HepG2 (cell line): ENCODE data around the gene SKI. TPM values are rescaled to one million over a fixed set of nuclear protein-coding genes. Genes with fewer than 3 reads are reported as not detected.

Experiments used
- ATF7-NPFF ChIP-seq: sonication (generic); formaldehyde crosslinking; IDR thresholded peaks from 2 replicates; pipeline ENCODE4 v1.8.1; 2023; ENCODE audit warnings: mild to moderate bottlenecking, low read depth, missing genetic modification reagents, moderate library complexity
- ELF1 ChIP-seq: sonication (generic); formaldehyde crosslinking; IDR thresholded peaks from 2 replicates; pipeline ENCODE4 v1.4.0; 2020; ENCODE audit warnings: missing genetic modification reagents
- ELF3 ChIP-seq: IDR thresholded peaks from 2 replicates; pipeline ENCODE4 v1.6.1; 2016; ENCODE audit warnings: missing genetic modification reagents, missing compliant biosample characterization
- ERF ChIP-seq: IDR thresholded peaks from 2 replicates; pipeline ENCODE4 v1.6.1; 2018; ENCODE audit warnings: missing biosample characterization, missing genetic modification reagents
- FIP1L1 ChIP-seq: fragments of 200-400 bp; formaldehyde crosslinking; IDR thresholded peaks from 2 replicates; pipeline ENCODE4 v1.6.1; 2018; ENCODE audit warnings: low read depth, mild to moderate bottlenecking, low read length, moderate library complexity, borderline replicate concordance; ENCODE audit not compliant: insufficient read depth
- HHEX ChIP-seq: IDR thresholded peaks from 2 replicates; pipeline ENCODE4 v1.6.1; 2016; ENCODE audit warnings: control low read depth
- MAFG ChIP-seq: sonication (generic); formaldehyde crosslinking; IDR thresholded peaks from 2 replicates; pipeline ENCODE4 v1.5.1; 2020; ENCODE audit warnings: mild to moderate bottlenecking, missing genetic modification reagents
- MATR3 ChIP-seq: sonication (generic); formaldehyde crosslinking; IDR thresholded peaks from 2 replicates; pipeline ENCODE4 v1.4.0; 2020; ENCODE audit warnings: missing genetic modification reagents
- MBD4 ChIP-seq: IDR thresholded peaks from 2 replicates; pipeline ENCODE4 v1.6.1; 2012; ENCODE audit warnings: low read length, inconsistent platforms, borderline replicate concordance
- PAWR ChIP-seq: sonication (generic); formaldehyde crosslinking; IDR thresholded peaks from 2 replicates; pipeline ENCODE4 v1.4.0; 2020; ENCODE audit warnings: missing genetic modification reagents, mild to moderate bottlenecking, borderline replicate concordance
- RBM39 ChIP-seq: fragments of 200-400 bp; formaldehyde crosslinking; IDR thresholded peaks from one replicate; pipeline ENCODE4 v1.6.1; 2018; ENCODE audit warnings: antibody characterized with exemption, mild to moderate bottlenecking, low read depth, low read length; ENCODE audit not compliant: poor library complexity, severe bottlenecking
- RELA ChIP-seq: sonication (generic); formaldehyde crosslinking; IDR thresholded peaks from 2 replicates; pipeline ENCODE4 v1.4.0; 2020; ENCODE audit warnings: missing genetic modification reagents
- THYN1 ChIP-seq: sonication (generic); formaldehyde crosslinking; IDR thresholded peaks from 2 replicates; pipeline ENCODE4 v1.8.1; 2023; ENCODE audit warnings: low read depth, mild to moderate bottlenecking, moderate library complexity, missing genetic modification reagents, borderline replicate concordance
- ZBTB1 ChIP-seq: sonication (generic); formaldehyde crosslinking; IDR thresholded peaks from 2 replicates; pipeline ENCODE4 v1.4.0; 2020; ENCODE audit warnings: missing genetic modification reagents, borderline replicate concordance
- ZFY ChIP-seq: sonication (generic); formaldehyde crosslinking; IDR thresholded peaks from 2 replicates; pipeline ENCODE4 v1.4.0; 2020; ENCODE audit warnings: missing genetic modification reagents
- ZNF337 ChIP-seq: sonication (generic); formaldehyde crosslinking; IDR thresholded peaks from 2 replicates; pipeline ENCODE4 v1.5.1; 2020; ENCODE audit warnings: missing genetic modification reagents, low read depth, mild to moderate bottlenecking, borderline replicate concordance
- ZNF33B ChIP-seq: sonication (generic); formaldehyde crosslinking; IDR thresholded peaks from 2 replicates; pipeline ENCODE4 v1.5.1; 2020; ENCODE audit warnings: mild to moderate bottlenecking, missing genetic modification reagents
- ZNF441 ChIP-seq: sonication (generic); formaldehyde crosslinking; IDR thresholded peaks from 2 replicates; pipeline ENCODE4 v1.7.0; 2021; ENCODE audit warnings: missing genetic modification reagents, borderline replicate concordance
- ZNF841 ChIP-seq: sonication (generic); formaldehyde crosslinking; IDR thresholded peaks from 2 replicates; pipeline ENCODE4 v1.8.1; 2023; ENCODE audit warnings: missing genetic modification reagents, borderline replicate concordance
- polyA plus RNA-seq, 8 experiments: library from polyadenylated mRNA; depleted of rRNA in 3 of 8; stranded (reverse) in 7 of 8; unstranded in 1 of 8; fragments of >200 nt; fragmentation: Illumina TruSeq in 4 of 8; extraction: Trizol in 4 of 8; gene quantifications; 2 replicates each; pipeline versions ENCODE4 v1.2.1 to v1.2.3, GENCODE V29; 2011 to 2016; ENCODE audit warnings: low read depth in 4 of 8, missing spikeins in 1 of 8, mixed read lengths in 1 of 8; ENCODE audit not compliant: insufficient read depth in 1 of 8
- total RNA-seq, 5 experiments: library from RNA; depleted of rRNA; stranded (reverse); fragments of >200 nt; fragmentation: Illumina TruSeq; extraction: Trizol; gene quantifications; 2 replicates each; pipeline ENCODE4 v1.2.3, GENCODE V29; 2016; ENCODE audit warnings: low read depth in 1 of 5
- TF ChIP-seq, protein P1 (sequence below): IDR thresholded peaks from 2 replicates; pipeline ENCODE4 v1.6.1; 2016; ENCODE audit warnings: mild to moderate bottlenecking, missing biosample characterization, missing genetic modification reagents
- TF ChIP-seq, protein P2 (sequence below): IDR thresholded peaks from 2 replicates; pipeline ENCODE4 v1.6.1; 2016
- TF ChIP-seq, protein P3 (sequence below): IDR thresholded peaks from 2 replicates; pipeline ENCODE4 v1.6.1; 2016; ENCODE audit warnings: mild to moderate bottlenecking
- TF ChIP-seq, protein P4 (sequence below): sonication (generic); formaldehyde crosslinking; IDR thresholded peaks from 2 replicates; pipeline ENCODE4 v1.9.0; 2021; ENCODE audit warnings: missing genetic modification reagents, mild to moderate bottlenecking, borderline replicate concordance
- TF ChIP-seq, protein P5 (sequence below): sonication (generic); formaldehyde crosslinking; IDR thresholded peaks from 2 replicates; pipeline ENCODE4 v1.9.0; 2021; ENCODE audit warnings: missing genetic modification reagents, borderline replicate concordance

SKI gene
- total and polyA plus RNA-seq, 2 of the 13 experiments (the other 11 are each of a cell fraction or from before 2014, with no cell fraction given): 4.7 to 6.9 TPM

DNA sequence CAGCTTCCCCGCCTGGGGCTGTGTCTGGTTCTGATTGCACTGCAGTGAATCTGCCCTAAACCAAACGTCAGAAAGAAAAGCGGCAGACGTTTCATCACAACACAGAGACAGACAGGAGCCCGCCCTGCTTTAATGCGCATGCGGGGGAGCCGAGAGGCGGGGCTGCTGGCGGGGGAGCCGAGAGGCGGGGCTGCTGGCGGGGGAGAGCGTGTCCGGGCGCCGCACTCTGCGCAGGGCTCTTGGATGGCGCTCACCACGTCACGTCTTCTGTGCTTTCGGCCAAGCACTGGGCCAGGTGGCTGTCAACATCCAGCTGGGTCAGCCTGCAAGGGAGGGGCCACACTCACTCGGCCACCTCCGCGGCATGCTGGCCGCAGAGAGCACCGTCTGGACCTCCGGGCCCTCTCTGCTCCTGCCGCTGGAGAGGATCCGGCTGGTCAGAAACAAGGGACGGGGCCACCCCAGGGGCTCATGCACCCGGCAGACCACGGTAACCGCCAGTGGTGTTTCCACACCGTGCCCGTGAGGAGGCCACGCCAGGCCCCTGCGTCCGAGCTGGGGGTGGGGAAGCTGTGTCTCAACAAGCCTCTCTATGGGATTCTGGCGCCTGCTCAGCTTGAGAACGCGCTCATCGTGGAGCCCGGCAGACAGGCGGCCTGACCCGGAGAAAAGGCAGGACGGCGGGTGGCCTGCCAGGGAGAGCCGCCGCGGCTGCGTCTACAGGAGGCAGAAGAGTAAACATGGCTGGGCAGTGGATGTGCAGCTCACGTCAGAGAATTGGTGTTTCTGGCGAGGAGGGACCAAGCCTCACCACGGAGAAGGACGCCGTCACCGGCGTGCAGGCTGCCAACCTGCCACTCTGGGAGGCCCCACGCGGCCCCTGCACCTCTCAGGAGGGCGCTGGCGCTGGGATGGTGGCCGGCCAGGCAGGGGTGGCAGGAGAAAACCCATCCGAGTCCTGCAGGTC lies 38.4 kb upstream of the SKI start (continued):
- TF ChIP-seq ZNF33B (CRISPR knock-in tag) (no peak), MAFG (CRISPR knock-in tag) (no peak), ZNF337 (CRISPR knock-in tag) (no peak), HHEX (no peak), ZNF841 (CRISPR knock-in tag) (no peak), ZFY (CRISPR knock-in tag) (peak; percentile 67; the same call in 1 of the 2 replicates), RBM39 (no peak), PAWR (CRISPR knock-in tag) (0 out of 2 replicates have a peak, but pooled peaks have one; percentile 53), ZNF441 (CRISPR knock-in tag) (peak; percentile 76; the same call in 1 of the 2 replicates), ERF (CRISPR knock-in tag) (no peak; the same call in 1 of the 2 replicates), MBD4 (no peak), ZBTB1 (CRISPR knock-in tag) (no peak), THYN1 (CRISPR knock-in tag) (no peak), ATF7-NPFF (CRISPR knock-in tag) (0 out of 2 replicates have a peak, but pooled peaks have one; percentile 37), ELF1 (peak; percentile 21; the same call in 1 of the 2 replicates), RELA (no peak), MATR3 (CRISPR knock-in tag) (no peak), FIP1L1 (no peak), ELF3 (CRISPR knock-in tag) (no peak)
- TF ChIP-seq, protein P1, sequence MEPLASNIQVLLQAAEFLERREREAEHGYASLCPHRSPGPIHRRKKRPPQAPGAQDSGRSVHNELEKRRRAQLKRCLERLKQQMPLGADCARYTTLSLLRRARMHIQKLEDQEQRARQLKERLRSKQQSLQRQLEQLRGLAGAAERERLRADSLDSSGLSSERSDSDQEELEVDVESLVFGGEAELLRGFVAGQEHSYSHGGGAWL (CRISPR knock-in tag): no peak
- TF ChIP-seq, protein P2, sequence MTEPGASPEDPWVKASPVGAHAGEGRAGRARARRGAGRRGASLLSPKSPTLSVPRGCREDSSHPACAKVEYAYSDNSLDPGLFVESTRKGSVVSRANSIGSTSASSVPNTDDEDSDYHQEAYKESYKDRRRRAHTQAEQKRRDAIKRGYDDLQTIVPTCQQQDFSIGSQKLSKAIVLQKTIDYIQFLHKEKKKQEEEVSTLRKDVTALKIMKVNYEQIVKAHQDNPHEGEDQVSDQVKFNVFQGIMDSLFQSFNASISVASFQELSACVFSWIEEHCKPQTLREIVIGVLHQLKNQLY: no peak
- TF ChIP-seq, protein P3, sequence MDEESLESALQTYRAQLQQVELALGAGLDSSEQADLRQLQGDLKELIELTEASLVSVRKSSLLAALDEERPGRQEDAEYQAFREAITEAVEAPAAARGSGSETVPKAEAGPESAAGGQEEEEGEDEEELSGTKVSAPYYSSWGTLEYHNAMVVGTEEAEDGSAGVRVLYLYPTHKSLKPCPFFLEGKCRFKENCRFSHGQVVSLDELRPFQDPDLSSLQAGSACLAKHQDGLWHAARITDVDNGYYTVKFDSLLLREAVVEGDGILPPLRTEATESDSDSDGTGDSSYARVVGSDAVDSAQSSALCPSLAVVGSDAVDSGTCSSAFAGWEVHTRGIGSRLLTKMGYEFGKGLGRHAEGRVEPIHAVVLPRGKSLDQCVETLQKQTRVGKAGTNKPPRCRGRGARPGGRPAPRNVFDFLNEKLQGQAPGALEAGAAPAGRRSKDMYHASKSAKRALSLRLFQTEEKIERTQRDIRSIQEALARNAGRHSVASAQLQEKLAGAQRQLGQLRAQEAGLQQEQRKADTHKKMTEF: peak; percentile 59
- TF ChIP-seq, protein P4, sequence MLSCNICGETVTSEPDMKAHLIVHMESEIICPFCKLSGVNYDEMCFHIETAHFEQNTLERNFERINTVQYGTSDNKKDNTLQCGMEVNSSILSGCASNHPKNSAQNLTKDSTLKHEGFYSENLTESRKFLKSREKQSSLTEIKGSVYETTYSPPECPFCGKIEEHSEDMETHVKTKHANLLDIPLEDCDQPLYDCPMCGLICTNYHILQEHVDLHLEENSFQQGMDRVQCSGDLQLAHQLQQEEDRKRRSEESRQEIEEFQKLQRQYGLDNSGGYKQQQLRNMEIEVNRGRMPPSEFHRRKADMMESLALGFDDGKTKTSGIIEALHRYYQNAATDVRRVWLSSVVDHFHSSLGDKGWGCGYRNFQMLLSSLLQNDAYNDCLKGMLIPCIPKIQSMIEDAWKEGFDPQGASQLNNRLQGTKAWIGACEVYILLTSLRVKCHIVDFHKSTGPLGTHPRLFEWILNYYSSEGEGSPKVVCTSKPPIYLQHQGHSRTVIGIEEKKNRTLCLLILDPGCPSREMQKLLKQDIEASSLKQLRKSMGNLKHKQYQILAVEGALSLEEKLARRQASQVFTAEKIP: no peak
- TF ChIP-seq, protein P5, sequence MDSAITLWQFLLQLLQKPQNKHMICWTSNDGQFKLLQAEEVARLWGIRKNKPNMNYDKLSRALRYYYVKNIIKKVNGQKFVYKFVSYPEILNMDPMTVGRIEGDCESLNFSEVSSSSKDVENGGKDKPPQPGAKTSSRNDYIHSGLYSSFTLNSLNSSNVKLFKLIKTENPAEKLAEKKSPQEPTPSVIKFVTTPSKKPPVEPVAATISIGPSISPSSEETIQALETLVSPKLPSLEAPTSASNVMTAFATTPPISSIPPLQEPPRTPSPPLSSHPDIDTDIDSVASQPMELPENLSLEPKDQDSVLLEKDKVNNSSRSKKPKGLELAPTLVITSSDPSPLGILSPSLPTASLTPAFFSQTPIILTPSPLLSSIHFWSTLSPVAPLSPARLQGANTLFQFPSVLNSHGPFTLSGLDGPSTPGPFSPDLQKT (CRISPR knock-in tag): no peak
